ENCODE data around the gene TOM1.

Gene TOM1

GRCh38 chr22:35299673-35300499 lies at the start of gene TOM1:
Gene TOM1 (plus strand): TSS chr22:35299894. CDS start chr22:35299929, 35 bp downstream.
- no peak for TF ChIP-seq CTCF (IDR thresholded peaks at IDR 0.05; ENCODE audit: low read length, missing control alignments)
- H3K4me3 ChIP-seq (replicated peaks; ENCODE audit: low read depth, low read length) = peak within 1 kb of the TSS; percentile 86
- peak; percentile 99 for DNase-seq (ENCODE audit: low read depth)

DNA sequence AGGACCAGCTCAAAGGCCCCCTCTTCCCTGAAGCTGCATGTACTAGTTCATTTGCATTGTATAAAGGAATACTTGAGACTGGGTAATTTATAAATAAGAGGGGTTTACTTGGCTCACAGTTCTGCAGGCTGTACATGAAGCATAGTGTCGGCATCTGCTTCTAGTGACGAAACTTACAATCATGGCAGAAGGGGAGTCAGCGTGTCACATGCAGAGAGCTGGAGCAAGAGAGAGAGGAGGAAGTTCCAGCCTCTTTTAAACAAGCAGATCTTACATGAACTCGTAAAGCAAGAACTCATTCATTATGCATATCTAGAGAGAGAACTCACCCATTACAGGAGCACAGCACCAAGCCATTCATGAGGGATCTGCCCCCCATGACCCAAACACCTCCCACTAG lies 49.5 kb upstream of the TOM1 start:
- no peak overlapping the region for H3K4me3 ChIP-seq (replicated peaks; ENCODE audit: low read depth, low read length)
- no peak for TF ChIP-seq CTCF (IDR thresholded peaks at IDR 0.05; ENCODE audit: low read length, missing control alignments)
- no peak for DNase-seq (ENCODE audit: low read depth)

GRCh38 chr22:35253946-35254345 lies 45.7 kb upstream of the TOM1 start:
- DNase-seq (ENCODE audit: low read depth) = no peak
- no peak overlapping the region for H3K4me3 ChIP-seq (replicated peaks; ENCODE audit: low read depth, low read length)
- TF ChIP-seq CTCF (IDR thresholded peaks at IDR 0.05; ENCODE audit: low read length, missing control alignments) = no peak

DNA sequence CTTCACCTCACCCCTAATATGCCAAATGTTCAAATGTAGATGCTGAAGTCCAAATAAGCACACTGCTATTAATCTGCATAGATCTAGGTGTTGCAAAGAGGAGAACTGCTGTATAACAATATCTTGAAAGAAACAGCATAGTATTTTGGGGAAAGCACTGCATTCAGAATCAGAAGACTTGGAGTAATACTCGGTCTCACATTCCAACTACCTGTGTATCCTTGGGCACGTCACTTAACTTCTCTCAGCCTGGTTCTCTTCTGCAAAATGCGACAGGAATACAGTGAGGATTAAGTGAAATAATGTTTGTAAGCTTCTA lies 42.7 kb upstream of the TOM1 start:
- H3K4me3 ChIP-seq (replicated peaks; ENCODE audit: low read depth, low read length) = peak overlapping the region; percentile 87
- DNase-seq (ENCODE audit: low read depth) = no peak
- no peak for TF ChIP-seq CTCF (IDR thresholded peaks at IDR 0.05; ENCODE audit: low read length, missing control alignments)

GRCh38 chr22:35257321-35258190 lies 42.1 kb upstream of the TOM1 start, which contains the start of gene HMGXB4:
Gene HMGXB4 (plus strand): TSS chr22:35257493. CDS start chr22:35262391, 4,898 bp downstream.
- TF ChIP-seq CTCF (IDR thresholded peaks at IDR 0.05; ENCODE audit: low read length, missing control alignments) = no peak

GRCh38 chr22:35258191-35258988 lies 41.3 kb upstream of the TOM1 start:
- TF ChIP-seq CTCF (IDR thresholded peaks at IDR 0.05; ENCODE audit: low read length, missing control alignments) = no peak
- peak overlapping the region; percentile 87 for H3K4me3 ChIP-seq (replicated peaks; ENCODE audit: low read depth, low read length)
- DNase-seq (ENCODE audit: low read depth) = peak; percentile 25

More at GRCh38 chr22:35257321-35258190, 42.1 kb upstream of the TOM1 start, which contains the start of gene HMGXB4:
- DNase-seq (ENCODE audit: low read depth) = peak; percentile 90
- H3K4me3 ChIP-seq (replicated peaks; ENCODE audit: low read depth, low read length) = peak within 1 kb of the TSS; percentile 87
